Glomerular endothelial cell (primary cell): Measurements from ENCODE around the gene TXNRD1. TPM values are rescaled to one million over a fixed set of nuclear protein-coding genes. Genes with fewer than 3 reads are reported as not detected.
"Not testable (repeated sequence)": the region's sequence is repeated elsewhere in the genome, so short reads cannot be mapped to it uniquely, and the experiment has no call there.

ENCODE experiments used
- DNase-seq: peaks from one replicate; pipeline ENCODE4 v3.0.0-alpha.2; 2011; ENCODE audit warnings: low read depth, low spot score; ENCODE audit errors: extremely low read depth
- total RNA-seq: library from RNA; depleted of rRNA; stranded (reverse); fragments of >200 nt; gene quantifications from 2 replicates; pipeline ENCODE4 v1.2.3, GENCODE V29; 2015

The TXNRD1 gene
- total RNA-seq, 1 donor from 2014 or later: 171 TPM

DNA sequence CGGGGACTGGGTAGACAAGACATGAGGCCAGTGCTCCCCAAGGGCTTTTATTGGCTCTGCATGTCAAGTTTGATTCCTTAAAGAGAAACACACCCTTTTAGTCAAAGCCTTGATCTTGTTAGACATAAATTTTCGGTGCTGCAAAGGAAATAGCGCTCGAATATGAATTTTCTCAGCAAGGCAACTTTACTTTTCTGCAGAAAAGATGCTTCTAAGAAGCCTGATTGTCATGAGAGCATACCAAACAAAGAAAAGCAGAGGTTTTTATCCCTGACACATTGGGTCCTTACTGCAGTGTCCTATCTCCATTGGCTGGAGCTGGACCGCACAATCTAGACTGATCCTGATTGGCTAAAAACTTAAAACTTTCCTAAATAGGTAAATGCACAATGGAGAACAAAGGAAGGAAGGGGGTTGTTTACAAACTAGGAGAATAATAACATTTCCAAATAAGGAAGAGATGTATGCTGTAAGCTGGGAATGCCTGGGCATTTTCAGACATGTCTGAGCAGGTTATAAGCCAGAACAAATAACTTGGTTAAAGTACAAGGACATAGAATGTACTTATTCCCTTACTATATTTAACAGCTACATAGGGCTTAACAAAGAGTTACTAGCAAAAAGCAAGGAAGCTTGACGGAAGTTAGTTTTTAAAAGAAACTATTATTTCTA lies 17.2 kb downstream of the TXNRD1 start:
- no peak for DNase-seq

DNA sequence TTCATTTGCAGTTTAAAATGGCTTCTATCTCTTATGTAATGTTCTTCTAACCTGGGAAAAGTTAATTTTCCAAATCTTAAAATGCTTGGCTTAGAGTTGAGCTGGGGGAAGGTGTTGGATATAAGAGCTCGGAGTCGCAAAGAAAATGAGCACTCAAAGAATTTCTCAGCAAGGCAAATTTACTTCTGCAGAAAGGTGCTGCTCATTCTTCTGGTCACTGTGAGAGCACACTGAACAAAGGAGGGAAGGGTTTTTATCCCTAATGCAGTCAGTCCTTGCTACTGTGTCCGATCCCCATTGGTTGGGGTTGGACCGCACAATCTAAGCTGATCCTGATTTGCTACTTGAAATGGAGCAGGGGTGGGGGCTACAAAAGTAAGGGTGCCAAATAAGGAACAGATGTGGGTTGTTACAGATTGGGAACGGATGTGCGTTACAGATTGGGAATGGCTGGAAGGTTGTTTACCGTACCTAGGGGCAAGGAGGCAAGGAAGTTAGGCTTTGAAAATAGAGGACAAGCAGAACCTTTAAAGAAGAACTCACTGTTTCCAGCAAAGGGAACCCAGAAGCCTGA lies 19.4 kb downstream of the TXNRD1 start:
- no peak for DNase-seq

DNA sequence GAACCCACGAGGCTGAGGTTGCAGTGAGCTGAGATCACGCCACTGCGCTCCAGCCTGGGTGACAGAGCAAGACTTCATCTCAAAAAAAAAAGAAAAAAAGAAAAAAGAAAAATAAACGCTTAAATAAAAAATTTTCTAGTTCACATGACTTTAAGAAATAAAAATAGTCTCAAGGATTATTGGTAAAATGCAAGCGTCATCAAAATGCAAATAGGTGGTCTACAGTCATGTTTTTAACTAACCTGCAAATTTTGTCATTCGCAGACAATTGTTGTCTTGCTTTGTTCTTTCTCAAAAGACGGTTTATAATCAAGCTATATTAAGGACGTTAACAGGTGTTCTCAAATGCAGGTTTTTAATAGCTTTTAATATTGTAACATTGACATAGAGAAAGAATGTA lies 22.4 kb downstream of the TXNRD1 start:
- no peak for DNase-seq

DNA sequence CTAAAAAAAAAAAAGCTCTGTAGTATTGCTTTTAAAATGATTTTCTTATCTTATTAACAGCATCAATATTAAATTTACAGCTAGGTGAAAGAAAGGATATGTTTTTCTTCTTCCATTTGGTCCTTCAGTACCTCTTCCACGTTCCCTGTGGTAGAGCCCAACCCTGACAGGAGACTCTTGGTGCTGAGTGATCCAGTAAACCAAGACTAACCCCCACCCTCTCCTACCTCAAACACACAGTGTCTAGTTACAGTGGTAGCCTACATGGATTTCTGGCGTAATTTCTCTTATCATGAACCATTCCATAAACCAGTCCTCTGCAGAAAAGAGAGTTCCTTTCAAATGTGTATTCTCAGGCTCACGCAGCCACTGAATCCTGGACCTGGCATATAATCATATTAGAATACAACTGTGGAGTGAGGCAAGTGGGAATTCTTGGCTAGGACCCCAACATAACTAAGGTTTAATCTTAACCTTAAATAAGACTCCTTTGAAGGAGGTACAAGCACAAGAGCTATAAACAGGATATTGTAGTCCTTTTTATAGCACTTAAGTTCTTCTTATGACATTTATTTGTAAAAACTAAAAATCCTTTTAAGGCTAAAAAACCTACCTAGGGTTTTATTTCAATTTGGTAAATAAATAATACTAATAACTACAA lies 27.1 kb downstream of the TXNRD1 start:
- DNase-seq: no peak

DNA sequence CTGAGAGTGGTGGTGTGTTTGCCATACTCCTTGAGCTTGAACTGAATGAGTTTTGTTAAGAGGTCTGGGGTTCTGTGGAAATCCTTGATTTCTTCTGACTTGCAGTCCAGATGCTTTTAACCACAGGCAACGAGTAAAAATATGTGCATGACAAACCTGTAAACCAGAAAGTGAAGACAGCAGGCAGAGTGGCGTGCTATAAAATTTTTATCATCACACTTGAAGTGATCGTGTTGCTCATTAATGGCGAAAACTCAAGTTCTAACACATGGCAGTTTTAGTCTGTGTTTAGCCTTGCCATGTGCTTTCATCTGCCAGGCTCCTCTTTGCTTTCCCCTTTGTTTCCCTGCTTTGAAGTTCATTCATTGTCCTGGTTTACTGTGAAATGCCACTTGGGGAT lies 28.0 kb downstream of the TXNRD1 start:
- no peak for DNase-seq

DNA sequence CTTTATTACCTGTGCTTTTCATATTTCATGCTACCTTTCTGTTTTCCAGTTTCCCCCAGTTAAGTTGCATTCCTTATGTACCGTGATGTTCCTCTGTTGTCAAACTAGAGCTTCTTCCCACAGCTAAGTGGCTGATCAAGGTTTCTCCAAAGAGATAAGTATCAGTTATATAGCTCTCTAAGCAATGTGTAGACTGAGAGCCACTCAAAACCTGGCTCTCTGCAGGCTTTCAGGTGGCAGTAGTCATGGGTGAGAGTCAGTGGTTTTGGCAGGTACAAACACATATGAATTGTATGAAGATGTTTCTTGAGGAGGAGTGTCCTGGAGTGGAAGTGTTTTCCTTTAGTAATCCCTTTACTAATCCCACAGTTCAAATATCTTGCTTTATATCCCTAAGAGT lies 28.4 kb downstream of the TXNRD1 start:
- no peak for DNase-seq

DNA sequence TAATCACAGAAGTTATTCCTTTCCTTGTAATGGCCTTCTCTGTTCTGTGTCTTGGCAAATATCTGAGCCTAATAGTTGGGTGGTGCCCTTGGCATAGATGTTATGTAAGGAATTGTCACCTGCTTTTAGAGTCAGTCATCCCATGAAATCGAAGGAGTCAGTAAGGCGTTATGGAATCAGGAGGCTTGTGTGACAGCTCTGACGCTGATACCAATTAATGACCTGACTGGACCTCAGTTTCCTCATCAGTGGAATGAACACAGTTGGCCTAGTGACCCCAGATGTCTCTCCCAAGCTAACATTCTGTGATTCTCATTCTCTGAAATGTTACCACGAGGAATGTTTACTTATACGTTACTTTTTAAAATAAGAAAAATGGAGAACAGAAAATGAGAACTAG lies 32.1 kb downstream of the TXNRD1 start:
- no peak for DNase-seq

DNA sequence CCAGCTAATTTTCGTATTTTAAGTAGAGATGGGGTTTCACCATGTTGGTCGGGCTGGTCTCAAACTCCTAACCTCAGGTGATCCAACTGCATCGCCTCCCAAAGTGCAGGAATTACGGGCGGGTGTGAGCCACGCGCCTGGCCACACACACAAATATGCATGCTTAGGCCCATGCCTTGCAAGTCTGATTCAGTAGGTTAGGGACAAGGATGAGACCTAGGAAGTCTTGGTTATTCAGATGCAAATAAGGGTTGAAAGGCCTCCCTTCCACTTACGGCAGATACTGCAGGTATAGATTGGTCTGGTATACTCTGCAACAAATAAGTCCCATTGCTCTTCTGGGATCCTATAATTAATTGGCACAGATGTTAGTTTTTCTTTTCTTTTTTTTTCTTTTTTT lies 32.9 kb downstream of the TXNRD1 start:
- no peak for DNase-seq

DNA sequence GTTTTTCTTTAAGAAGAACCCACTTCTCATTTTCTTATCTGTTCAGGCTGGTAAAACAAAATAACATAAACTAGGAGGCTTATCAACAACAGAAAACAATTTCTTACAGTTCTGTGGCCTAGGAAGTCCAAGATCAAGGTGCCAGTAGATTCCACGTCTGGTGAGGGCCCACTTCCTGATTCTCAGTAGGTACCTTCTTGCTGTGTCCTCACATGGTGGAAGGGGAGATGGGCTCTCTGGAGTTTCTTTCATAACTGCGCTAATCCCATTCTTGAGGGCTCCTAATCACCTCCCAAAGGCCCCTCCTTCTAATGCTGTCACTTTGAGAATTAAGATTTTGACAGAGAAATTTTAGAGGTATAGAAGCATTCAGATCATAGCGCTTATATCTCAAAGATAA lies 33.4 kb downstream of the TXNRD1 start:
- no peak for DNase-seq

DNA sequence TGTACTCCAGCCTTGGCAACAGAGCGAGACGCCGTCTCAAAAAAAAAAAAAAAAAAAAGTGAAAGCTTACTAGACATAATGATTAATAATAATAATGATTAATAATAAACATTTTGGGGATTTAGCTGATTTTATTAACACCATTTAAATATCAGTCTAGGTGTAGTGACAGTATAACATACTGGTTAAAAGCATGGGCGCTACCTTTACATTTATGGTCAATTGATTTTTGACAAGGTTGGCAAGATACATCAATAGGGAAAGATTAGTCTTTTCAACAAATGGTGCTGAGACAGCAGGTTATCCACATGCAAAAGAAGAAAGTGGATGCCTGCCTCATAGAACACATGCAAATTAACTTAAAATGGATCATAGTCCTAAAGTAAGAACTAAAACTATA lies 34.3 kb downstream of the TXNRD1 start:
- DNase-seq: no peak

DNA sequence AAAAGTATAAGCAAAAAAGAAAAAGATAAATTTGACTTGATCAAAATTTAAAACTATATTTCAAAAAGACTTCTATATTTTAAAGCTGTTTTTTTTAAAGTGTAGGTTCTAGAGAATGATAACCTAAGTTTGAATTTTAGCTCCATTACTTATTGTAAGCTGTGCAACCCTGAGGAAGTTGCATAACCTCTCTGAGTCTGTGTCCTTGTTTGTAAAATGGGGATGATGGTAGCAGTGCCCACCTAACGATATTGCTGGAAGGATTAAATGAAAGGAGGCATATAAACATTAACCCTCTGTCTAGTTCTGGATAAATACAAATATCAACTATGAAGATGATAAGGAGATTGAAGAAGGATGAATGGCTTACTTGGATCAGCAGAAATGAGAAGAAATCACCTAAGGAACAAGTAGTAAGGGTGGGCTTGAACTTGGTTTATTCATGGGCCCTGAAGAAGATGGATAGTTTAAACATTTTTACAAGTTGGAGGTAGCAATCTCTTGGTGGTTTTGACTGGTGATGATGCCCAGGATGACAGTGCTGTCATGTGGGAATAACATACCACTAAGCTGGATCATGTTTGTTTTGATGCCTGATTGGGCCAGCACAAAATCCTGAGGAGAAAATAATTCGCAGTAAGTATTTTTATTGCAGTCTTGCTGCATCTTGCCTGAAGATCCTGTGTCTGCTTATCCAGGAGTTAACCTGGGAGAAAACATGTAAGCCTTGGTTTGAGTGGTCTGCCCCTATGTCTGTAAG lies 35.0 kb downstream of the TXNRD1 start:
- DNase-seq: no peak

DNA sequence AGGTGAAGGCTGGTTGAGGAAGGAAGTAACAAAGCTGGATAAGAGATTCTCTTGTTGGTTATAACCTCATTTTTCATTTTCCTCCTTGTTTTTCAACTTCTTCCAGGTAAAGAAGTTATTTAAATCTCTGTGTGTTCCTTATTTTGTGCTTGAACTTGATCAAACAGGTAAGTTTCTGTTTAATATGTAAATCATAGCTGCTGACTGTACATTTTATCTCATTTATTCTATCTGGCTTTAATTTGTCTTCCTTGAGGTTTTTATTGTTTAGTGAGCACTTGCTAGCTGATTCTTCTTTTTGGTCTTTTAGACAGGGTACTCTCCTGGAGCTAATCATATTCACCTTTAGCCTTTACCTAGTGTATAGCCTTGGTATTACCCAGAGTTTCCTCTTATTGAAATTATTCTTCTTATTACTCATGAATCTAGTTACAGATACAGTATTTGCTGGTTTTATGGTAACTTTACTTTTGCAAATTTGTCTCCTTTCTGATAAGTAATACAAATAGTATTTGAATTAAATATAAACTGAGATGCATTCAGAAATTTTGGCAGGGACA lies 42.4 kb downstream of the TXNRD1 start:
- no peak for DNase-seq

DNA sequence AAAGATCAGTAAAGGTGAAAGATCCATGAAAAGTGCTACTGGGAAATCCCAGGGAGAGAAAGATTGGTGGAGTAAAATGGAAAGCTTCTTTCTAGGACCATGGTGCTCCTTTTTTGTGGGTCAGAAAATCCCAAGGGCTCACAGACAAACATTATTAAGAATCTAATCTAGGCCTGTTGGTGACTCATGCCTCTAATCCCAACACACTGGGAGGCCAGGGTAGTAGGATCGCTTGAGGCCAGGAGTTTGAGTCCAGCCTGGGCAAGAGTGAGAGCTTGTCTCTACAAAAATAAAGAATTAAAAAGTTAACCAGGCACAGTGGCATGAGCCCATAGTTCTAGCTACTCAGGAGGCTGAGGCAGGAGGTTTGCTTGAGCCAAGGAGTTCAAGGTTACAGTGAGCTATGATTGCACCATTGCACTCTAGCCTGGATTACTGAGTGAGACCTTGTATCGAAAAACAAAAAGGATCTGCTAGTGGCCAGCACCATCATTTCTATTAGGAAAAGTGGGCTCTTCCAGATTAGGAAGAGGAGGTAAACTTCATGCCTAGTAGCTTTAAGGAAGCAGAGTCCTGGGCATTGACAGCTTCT lies 43.0 kb downstream of the TXNRD1 start:
- DNase-seq: no peak

DNA sequence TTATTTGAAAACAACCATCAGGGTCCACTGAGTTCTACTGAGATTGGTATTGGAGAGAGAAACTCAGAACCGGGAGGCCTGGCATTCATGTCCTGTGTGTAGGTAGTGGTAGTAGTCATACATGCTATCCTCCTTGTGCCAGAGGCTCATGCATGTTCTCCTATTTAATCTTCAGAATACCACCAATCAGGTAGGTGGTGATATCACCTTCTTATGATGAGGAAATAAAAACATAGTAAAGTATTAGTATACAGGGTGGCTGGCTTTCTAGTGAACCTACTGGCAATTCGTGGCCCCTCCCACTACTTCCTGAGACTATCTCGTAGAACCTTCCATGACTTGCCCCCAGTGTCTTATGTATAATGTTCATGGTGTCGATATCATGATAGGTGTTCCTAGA lies 47.4 kb downstream of the TXNRD1 start:
- no peak for DNase-seq

DNA sequence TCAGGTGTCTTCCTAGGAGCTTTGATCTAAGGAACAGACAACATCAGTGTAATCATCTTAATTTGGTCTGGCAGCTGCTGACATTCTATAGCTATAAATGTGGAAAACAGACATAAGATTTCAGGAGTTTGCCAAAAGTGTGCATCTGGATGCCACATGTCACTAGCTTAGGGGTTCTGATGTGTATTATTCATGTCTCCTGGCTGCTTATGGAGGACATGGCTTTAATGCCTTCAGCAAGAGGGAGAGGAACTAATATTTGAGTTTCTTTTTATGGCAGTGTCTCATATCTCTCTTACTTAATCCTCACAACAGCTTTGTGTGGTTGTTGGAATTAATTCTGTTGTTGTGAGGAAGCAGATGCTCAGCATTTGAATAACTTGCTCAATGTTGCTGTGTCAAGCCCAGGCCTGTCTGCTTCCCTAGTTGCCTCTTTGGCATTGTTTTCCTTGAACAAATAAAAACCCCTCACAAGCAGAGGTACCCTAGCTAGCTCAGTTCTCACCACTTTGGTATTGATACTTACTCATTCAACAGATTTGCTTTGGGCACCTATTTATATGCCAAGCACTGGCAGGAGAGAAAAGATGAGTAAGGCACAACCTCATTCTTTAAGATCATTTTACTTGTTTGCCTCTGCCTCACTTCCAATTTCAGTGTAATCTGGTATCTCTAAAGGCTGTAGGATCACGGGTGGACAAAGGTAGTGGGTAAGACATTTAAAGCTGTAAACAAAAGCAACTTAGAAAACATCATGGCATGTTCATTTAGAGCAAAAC lies 48.2 kb downstream of the TXNRD1 start:
- no peak for DNase-seq

DNA sequence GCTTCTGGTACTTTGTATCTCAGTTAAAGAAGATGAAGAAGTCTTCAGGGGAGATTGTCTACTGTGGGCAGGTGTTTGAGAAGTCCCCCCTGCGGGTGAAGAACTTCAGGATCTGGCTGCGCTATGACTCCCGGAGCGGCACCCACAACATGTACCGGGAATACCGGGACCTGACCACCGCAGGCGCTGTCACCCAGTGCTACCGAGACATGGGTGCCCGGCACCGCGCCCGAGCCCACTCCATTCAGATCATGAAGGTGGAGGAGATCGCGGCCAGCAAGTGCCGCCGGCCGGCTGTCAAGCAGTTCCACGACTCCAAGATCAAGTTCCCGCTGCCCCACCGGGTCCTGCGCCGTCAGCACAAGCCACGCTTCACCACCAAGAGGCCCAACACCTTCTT lies 49.9 kb downstream of the TXNRD1 start:
- not testable (repeated sequence) for DNase-seq

DNA sequence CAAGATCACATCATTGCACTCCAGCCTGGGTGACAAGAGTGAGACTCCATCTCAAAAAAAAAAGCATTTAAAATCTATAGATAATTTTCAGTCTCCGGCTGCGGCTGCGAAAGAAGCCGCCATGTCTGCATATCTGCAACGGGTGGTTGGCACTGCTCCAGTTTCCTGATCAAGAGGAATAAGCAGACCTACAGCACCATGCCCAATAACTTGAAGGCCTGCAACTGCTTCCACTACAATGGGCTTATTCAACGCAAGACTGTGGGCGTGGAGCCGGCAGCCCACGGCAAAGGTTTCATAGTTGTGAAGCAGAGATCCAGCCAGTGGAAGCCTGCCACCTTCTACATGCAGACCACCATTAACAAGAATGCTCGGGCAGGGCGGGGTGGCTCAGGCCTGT lies 57.4 kb downstream of the TXNRD1 start:
- no peak for DNase-seq

DNA sequence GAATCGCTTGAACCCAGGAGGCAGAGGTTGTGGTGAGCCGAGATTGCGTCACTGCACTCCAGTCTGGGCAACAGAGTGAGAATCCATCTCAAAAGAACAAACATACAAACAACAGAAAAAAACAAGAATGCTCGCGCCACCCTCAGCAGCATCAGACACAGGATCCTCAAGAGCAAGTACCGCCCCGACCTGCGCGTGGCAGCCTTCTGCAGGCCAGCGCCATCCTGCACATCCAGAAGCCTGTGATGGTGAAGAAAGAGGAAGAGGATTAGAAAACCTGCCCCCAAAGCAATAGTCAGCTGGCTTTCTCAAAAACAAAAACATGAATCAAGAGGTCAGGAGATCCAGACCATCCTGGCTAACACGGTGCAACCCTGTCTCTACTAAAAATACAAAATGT lies 57.9 kb downstream of the TXNRD1 start:
- no peak for DNase-seq

DNA sequence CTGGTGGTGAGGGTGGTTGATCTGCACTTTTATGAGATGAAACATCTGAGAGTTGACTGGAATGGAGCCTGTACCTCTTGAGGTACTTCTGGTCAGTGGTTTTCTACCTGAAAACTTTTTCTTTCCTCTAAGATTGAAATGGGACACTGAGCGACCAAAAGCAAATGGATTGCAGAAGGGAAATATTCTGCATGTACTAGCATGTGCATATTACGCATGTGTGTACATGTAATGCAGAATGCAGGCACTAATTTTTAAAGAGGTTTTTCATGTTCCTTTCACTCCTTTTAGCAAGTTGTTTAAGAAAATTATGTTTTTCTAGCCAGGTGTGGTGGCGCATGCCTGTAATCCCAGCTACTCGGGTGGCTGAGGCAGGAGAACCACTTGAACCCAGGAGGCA lies 59.2 kb downstream of the TXNRD1 start:
- DNase-seq: no peak

DNA sequence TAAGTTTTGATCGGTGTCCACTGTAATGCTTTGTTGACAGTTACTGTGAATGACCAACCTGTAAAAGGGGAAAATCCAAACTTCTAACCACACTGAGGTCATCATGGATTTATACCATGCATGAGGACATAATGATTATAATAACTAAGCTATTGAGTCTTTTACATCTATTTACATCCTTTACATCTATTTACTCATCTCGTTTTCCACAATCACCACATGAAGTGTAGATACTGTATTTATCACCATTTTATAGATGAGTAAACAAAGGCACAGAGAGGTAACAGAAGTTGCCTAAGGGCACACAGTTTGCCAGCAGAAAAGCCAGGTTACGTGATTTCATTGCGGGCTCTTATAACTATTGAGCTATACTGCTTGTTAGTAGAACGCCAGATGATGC lies 60.1 kb downstream of the TXNRD1 start:
- no peak for DNase-seq
